Keratinocyte (primary cell): ENCODE results near the gene ARRB1. TPM values are rescaled to one million over a fixed set of nuclear protein-coding genes. Genes with fewer than 3 reads are reported as not detected.

ENCODE experiments used
- DNase-seq: peaks from one replicate; pipeline ENCODE4 v3.0.0-alpha.2; 2011; ENCODE audit warnings: low read depth, missing footprints, low spot score
- FAIRE-seq: peaks from 2 replicates; lab custom pipeline; 2011; peaks lifted over from hg19 to GRCh38; lab: Jason Lieb, UNC
- H2AFZ ChIP-seq: 2 replicates; pipeline ENCODE4 v1.6.0; 2012; ENCODE audit warnings: low read length, control low read depth, inconsistent platforms; ENCODE audit not compliant: control insufficient read depth
- H3K27ac ChIP-seq: 2 replicates; pipeline ENCODE4 v1.5.1; 2011; ENCODE audit warnings: low read length; ENCODE audit not compliant: control insufficient read depth, insufficient read depth
- H3K27me3 ChIP-seq: 3 replicates; pipeline ENCODE4 v1.6.0; 2011; ENCODE audit warnings: low read length; ENCODE audit not compliant: control insufficient read depth, insufficient read depth; ENCODE audit errors: extremely low read depth
- H3K36me3 ChIP-seq, 2 experiments: 2 replicates in 1 of 2; 3 replicates in 1 of 2; pipeline ENCODE4 v1.5.1; 2011; ENCODE audit warnings: low read length in 2 of 2, mild to moderate bottlenecking in 1 of 2; ENCODE audit not compliant: control insufficient read depth in 2 of 2, insufficient read depth in 2 of 2; ENCODE audit errors: extremely low read depth in 1 of 2
- H3K4me1 ChIP-seq: 3 replicates; pipeline ENCODE4 v1.5.1; 2011; ENCODE audit warnings: low read length; ENCODE audit not compliant: control insufficient read depth, insufficient read depth; ENCODE audit errors: extremely low read depth
- H3K4me2 ChIP-seq: 3 replicates; pipeline ENCODE4 v1.6.0; 2011; ENCODE audit warnings: low read depth, low read length; ENCODE audit not compliant: control insufficient read depth, insufficient read depth; ENCODE audit errors: extremely low read depth
- H3K4me3 ChIP-seq, 3 experiments: fragments of 200-600 bp in 1 of 3; sonication (generic) in 1 of 3; 2 replicates in 2 of 3; 3 replicates in 1 of 3; pipeline ENCODE4 v1.5.1; 2011 to 2016; ENCODE audit warnings: low read length in 3 of 3, mild to moderate bottlenecking in 3 of 3, control low read depth in 2 of 3, inconsistent platforms in 1 of 3, low read depth in 1 of 3, mixed read lengths in 1 of 3, mixed run types in 1 of 3, moderate library complexity in 1 of 3; ENCODE audit not compliant: control insufficient read depth in 2 of 3, insufficient read depth in 2 of 3; ENCODE audit errors: extremely low read depth in 1 of 3
- H3K79me2 ChIP-seq: 2 replicates; pipeline ENCODE4 v1.6.0; 2012; ENCODE audit warnings: low read length; ENCODE audit not compliant: control insufficient read depth, insufficient read depth
- H3K9ac ChIP-seq: 3 replicates; pipeline ENCODE4 v1.6.0; 2011; ENCODE audit warnings: low read length; ENCODE audit not compliant: control insufficient read depth, insufficient read depth; ENCODE audit errors: extremely low read depth
- H3K9me1 ChIP-seq: 3 replicates; pipeline ENCODE4 v1.6.0; 2011; ENCODE audit warnings: low read length; ENCODE audit not compliant: control insufficient read depth, insufficient read depth; ENCODE audit errors: extremely low read depth
- H3K9me3 ChIP-seq: 2 replicates; pipeline ENCODE4 v1.5.1; 2012; ENCODE audit warnings: low read depth, low read length; ENCODE audit not compliant: control insufficient read depth
- H4K20me1 ChIP-seq: 3 replicates; pipeline ENCODE4 v1.6.0; 2011; ENCODE audit warnings: low read length; ENCODE audit not compliant: control insufficient read depth, insufficient read depth; ENCODE audit errors: extremely low read depth
- CTCF ChIP-seq, 3 experiments: IDR thresholded peaks in 1 of 3; conservative IDR thresholded peaks in 1 of 3; optimal IDR thresholded peaks in 1 of 3; 2 replicates in 2 of 3; 3 replicates in 1 of 3; pipeline versions ENCODE3 to v1.5.1; 2011; ENCODE audit warnings: low read length in 3 of 3, mild to moderate bottlenecking in 3 of 3, moderate library complexity in 2 of 3, control low read depth in 1 of 3, inconsistent platforms in 1 of 3; ENCODE audit not compliant: insufficient read depth in 2 of 3; ENCODE audit errors: extremely low read depth in 1 of 3
- EZH2 ChIP-seq: IDR thresholded peaks from one replicate; pipeline ENCODE4 v1.6.1; 2012; ENCODE audit warnings: inconsistent platforms, mild to moderate bottlenecking, low read length, moderate library complexity
- dilution Hi-C: fragments of 300-500 bp; cut with MboI; formaldehyde crosslinking; loops from one replicate; pipeline ENCODE4 v1.7.0; 2020; ENCODE audit warnings: low sequenced_read_pairs; ENCODE audit not compliant: extremely low pct_ligation_motif_present
- polyA plus RNA-seq, 5 experiments: library from polyadenylated mRNA; depleted of rRNA in 3 of 5; stranded (reverse) in 3 of 5; stranded (forward) in 1 of 5; unstranded in 1 of 5; fragments of >200 nt; gene quantifications; 1 replicate in 1 of 5; 2 replicates in 3 of 5; 3 replicates in 1 of 5; pipeline versions ENCODE4 v1.2.1 to v1.2.3, GENCODE V29; 2011 to 2012; ENCODE audit warnings: missing spikeins in 2 of 5, low read depth in 1 of 5, low replicate concordance in 1 of 5

The ARRB1 gene
- polyA plus RNA-seq, 1 donor (not counting 4 experiments of a cell fraction or from before 2014, with no cell fraction given) = 0.94 TPM

DNA sequence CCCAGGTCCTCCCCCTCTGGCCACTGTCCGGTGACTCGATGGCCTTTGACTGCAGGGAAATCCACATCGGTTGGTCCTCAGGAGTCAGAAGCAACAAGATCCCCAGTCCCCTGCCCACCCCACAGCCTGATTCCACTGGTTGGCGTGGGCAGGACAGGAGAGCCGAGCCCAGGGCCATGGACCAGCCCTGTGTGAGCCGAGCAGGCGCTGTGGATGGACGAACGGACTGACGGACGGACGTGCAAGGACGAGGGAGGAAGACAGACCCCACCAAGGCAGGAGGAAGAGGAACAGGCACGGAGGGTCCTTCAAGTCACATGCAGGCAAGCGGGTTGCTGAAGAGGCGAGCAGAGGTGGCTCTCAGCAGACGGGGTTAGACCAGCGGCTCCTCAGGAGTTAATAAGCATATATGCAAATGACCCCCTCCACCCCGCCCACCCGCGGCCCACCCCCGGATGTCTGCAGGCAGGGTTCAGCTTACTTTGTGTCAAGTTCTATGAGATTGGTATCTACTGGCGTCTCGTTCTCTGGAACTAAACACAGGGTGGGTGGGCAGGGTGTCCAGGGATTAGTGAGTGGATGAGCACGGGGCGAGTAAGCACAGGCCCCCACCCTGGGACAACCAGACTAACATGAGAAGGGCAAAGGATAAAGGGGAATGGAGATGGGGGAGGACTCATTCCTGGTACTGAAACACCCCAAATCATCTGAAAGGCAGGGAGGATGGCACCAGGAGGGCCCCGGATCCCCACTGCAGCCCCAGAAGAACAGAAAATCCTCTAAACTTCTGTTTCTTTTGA, 84.1 kb downstream of the ARRB1 start:
- no peak for TF ChIP-seq CTCF (optimal IDR thresholded peaks at IDR 0.05 in 1 of 3, IDR thresholded peaks at IDR 0.05 in 1 of 3, conservative IDR thresholded peaks at IDR 0.05 in 1 of 3; ENCODE audit: extremely low read depth in 1 of 3, insufficient read depth in 2 of 3, low read length in 3 of 3)
- no peak for TF ChIP-seq EZH2
- no peak overlapping the region for H3K4me3 ChIP-seq
- no peaks in the 10 kb centered on the region for H3K79me2 ChIP-seq
- H3K9ac ChIP-seq = no peak overlapping the region
- no peaks in the 10 kb centered on the region for H3K9me1 ChIP-seq
- no peaks in the 10 kb centered on the region for H3K9me3 ChIP-seq
- no peak overlapping the region for H3K4me2 ChIP-seq
- H4K20me1 ChIP-seq = no peaks in the 10 kb centered on the region
- no peak overlapping the region for H2AFZ ChIP-seq
- no peak overlapping the region for H3K27ac ChIP-seq
- H3K4me1 ChIP-seq = no peaks in the 10 kb centered on the region
- H3K36me3 ChIP-seq = no peaks in the 10 kb centered on the region
- dilution Hi-C loops = no loop called here
- DNase-seq (no peak), FAIRE-seq (no peak)
- H3K27me3 ChIP-seq = no peaks in the 10 kb centered on the region

GRCh38 chr11:75265851-75266531, 85.5 kb downstream of the ARRB1 start:
- H3K9ac ChIP-seq = no peak overlapping the region
- H3K9me3 ChIP-seq = no peaks in the 10 kb centered on the region
- no peaks in the 10 kb centered on the region for H3K4me1 ChIP-seq
- no peak overlapping the region for H3K4me2 ChIP-seq
- dilution Hi-C loops = no loop called here
- FAIRE-seq (no peak), DNase-seq (no peak)
- no peak for TF ChIP-seq CTCF (optimal IDR thresholded peaks at IDR 0.05 in 1 of 3, IDR thresholded peaks at IDR 0.05 in 1 of 3, conservative IDR thresholded peaks at IDR 0.05 in 1 of 3; ENCODE audit: extremely low read depth in 1 of 3, insufficient read depth in 2 of 3, low read length in 3 of 3)
- TF ChIP-seq EZH2 = no peak
- no peaks in the 10 kb centered on the region for H4K20me1 ChIP-seq
- H3K36me3 ChIP-seq = no peaks in the 10 kb centered on the region
- H3K4me3 ChIP-seq = no peak overlapping the region
- H3K9me1 ChIP-seq = no peaks in the 10 kb centered on the region
- no peaks in the 10 kb centered on the region for H3K27me3 ChIP-seq
- H3K27ac ChIP-seq = no peak overlapping the region
- no peak overlapping the region for H2AFZ ChIP-seq
- H3K79me2 ChIP-seq = no peaks in the 10 kb centered on the region
